ENCODE measurements around the gene TPR. TPM values are rescaled to one million over a fixed set of nuclear protein-coding genes. Genes with fewer than 3 reads are reported as not detected.
A peak's percentile ranks its signal among the peaks of the same experiment; 100 is the strongest.
"Not testable (repeated sequence)": the region's sequence is repeated elsewhere in the genome, so short reads cannot be mapped to it uniquely, and the experiment has no call there.

The TPR gene
- total RNA-seq, 1 donor from 2014 or later = 111 TPM

GRCh38 chr1:186418503-186418902 lies 43.5 kb upstream of the TPR start:
- Mint-ChIP-seq H3K4me3 (no peak overlapping the region), H3K9me3 (no peaks in the 10 kb centered on the region), H3K4me1 (ENCODE audit: unreplicated experiment) (no peaks in the 10 kb centered on the region), H3K36me3 (peaks cover 10% of the 10 kb centered on the region), H3K27ac (no peak overlapping the region), H3K27me3 (no peaks in the 10 kb centered on the region)
- TF ChIP-seq CTCF (conservative IDR thresholded peaks at IDR 0.05) = no peak
- no peak for DNase-seq (ENCODE audit: extremely low spot score, unreplicated experiment)

GRCh38 chr1:186413319-186413718 lies 38.3 kb upstream of the TPR start:
- Mint-ChIP-seq H3K27me3 (no peaks in the 10 kb centered on the region), H3K4me1 (ENCODE audit: unreplicated experiment) (no peaks in the 10 kb centered on the region), H3K27ac (no peak overlapping the region), H3K9me3 (no peaks in the 10 kb centered on the region), H3K4me3 (no peak overlapping the region), H3K36me3 (peaks cover 4% of the 10 kb centered on the region)
- no peak for TF ChIP-seq CTCF (conservative IDR thresholded peaks at IDR 0.05)
- DNase-seq (ENCODE audit: extremely low spot score, unreplicated experiment) = no peak

- Mint-ChIP-seq H3K9me3 (no peaks in the 10 kb centered on the region), H3K4me1 (ENCODE audit: unreplicated experiment) (no peaks in the 10 kb centered on the region), H3K36me3 (peaks cover 8% of the 10 kb centered on the region), H3K4me3 (no peak overlapping the region), H3K27ac (no peak overlapping the region), H3K27me3 (no peaks in the 10 kb centered on the region)
- TF ChIP-seq CTCF (conservative IDR thresholded peaks at IDR 0.05) = no peak
- DNase-seq (ENCODE audit: extremely low spot score, unreplicated experiment) = no peak
These were observed 34.0 kb upstream of the TPR start for GRCh38 chr1:186409091-186409490.

- no peak overlapping the region for H3K4me3 Mint-ChIP-seq
- no peaks in the 10 kb centered on the region for H3K27me3 Mint-ChIP-seq
- TF ChIP-seq CTCF (conservative IDR thresholded peaks at IDR 0.05) = peak; percentile 80
- H3K4me1 Mint-ChIP-seq (ENCODE audit: unreplicated experiment) = no peaks in the 10 kb centered on the region
- H3K36me3 Mint-ChIP-seq = peaks cover 16% of the 10 kb centered on the region
- H3K27ac Mint-ChIP-seq = no peak overlapping the region
- no peaks in the 10 kb centered on the region for H3K9me3 Mint-ChIP-seq
- no peak for DNase-seq (ENCODE audit: extremely low spot score, unreplicated experiment)
These were observed 29.5 kb upstream of the TPR start for GRCh38 chr1:186404454-186405051.

- no peak overlapping the region for H3K27ac Mint-ChIP-seq
- peaks cover 16% of the 10 kb centered on the region for H3K36me3 Mint-ChIP-seq
- no peaks in the 10 kb centered on the region for H3K9me3 Mint-ChIP-seq
These were observed 28.6 kb upstream of the TPR start for GRCh38 chr1:186403632-186404031.

GRCh38 chr1:186401446-186401845 lies 26.4 kb upstream of the TPR start:
- DNase-seq (ENCODE audit: extremely low spot score, unreplicated experiment); H3K4me1 Mint-ChIP-seq (ENCODE audit: unreplicated experiment); H3K27me3 Mint-ChIP-seq; H3K9me3 Mint-ChIP-seq; H3K27ac Mint-ChIP-seq; H3K4me3 Mint-ChIP-seq: not testable (repeated sequence)
- peaks cover 11% of the 10 kb centered on the region for H3K36me3 Mint-ChIP-seq

More at GRCh38 chr1:186403632-186404031, 28.6 kb upstream of the TPR start:
- no peak overlapping the region for H3K4me3 Mint-ChIP-seq
- H3K27me3 Mint-ChIP-seq = no peaks in the 10 kb centered on the region
- TF ChIP-seq CTCF (conservative IDR thresholded peaks at IDR 0.05) = no peak
- DNase-seq (ENCODE audit: extremely low spot score, unreplicated experiment) = no peak
- no peaks in the 10 kb centered on the region for H3K4me1 Mint-ChIP-seq (ENCODE audit: unreplicated experiment)

GRCh38 chr1:186392711-186393110 lies 17.7 kb upstream of the TPR start:
- not testable (repeated sequence) for H3K9me3 Mint-ChIP-seq; H3K4me1 Mint-ChIP-seq (ENCODE audit: unreplicated experiment); H3K27me3 Mint-ChIP-seq; DNase-seq (ENCODE audit: extremely low spot score, unreplicated experiment); H3K36me3 Mint-ChIP-seq; H3K27ac Mint-ChIP-seq; H3K4me3 Mint-ChIP-seq

Measured in type B pancreatic cell (in vitro differentiated cells).